ENCODE data around the gene VPS45. TPM values are rescaled to one million over a fixed set of nuclear protein-coding genes. Genes with fewer than 3 reads are reported as not detected.

Gene VPS45
- total RNA-seq, 1 donor: 36.9 TPM

Other genes with a start within 250 kb of the VPS45 start
- gene BOLA1, start 168.2 kb upstream of the VPS45 start, total RNA-seq: 6.9 and 7.7 TPM in 2 replicates
- 20.3 and 23.2 TPM in 2 replicates for gene SV2A, start 149.9 kb upstream of the VPS45 start, total RNA-seq
- gene SF3B4, start 140.0 kb upstream of the VPS45 start, total RNA-seq: 12.4 and 13.4 TPM in 2 replicates
- 7.2 and 13.3 TPM in 2 replicates for gene MTMR11, start 130.9 kb upstream of the VPS45 start, total RNA-seq
- gene OTUD7B, start 57.0 kb upstream of the VPS45 start, total RNA-seq: 18.3 and 18.5 TPM in 2 replicates
- 74.2 and 80.2 TPM in 2 replicates for gene PLEKHO1, start 82.1 kb downstream of the VPS45 start, total RNA-seq
- 11.5 and 13.8 TPM in 2 replicates for gene ANP32E, start 168.3 kb downstream of the VPS45 start, total RNA-seq
- not detected in 2 replicates for gene CA14, start 190.0 kb downstream of the VPS45 start, total RNA-seq
- gene APH1A, start 201.2 kb downstream of the VPS45 start, total RNA-seq: 118 and 122 TPM in 2 replicates
- 32.2 and 45.4 TPM in 2 replicates for gene C1orf54, start 205.0 kb downstream of the VPS45 start, total RNA-seq
- gene CIART, start 214.8 kb downstream of the VPS45 start, total RNA-seq: 15.6 and 16.3 TPM in 2 replicates
- 28.0 and 29.0 TPM in 2 replicates for gene MRPS21, start 226.1 kb downstream of the VPS45 start, total RNA-seq

Data from osteoblast (primary cell).